Stimulated activated CD4-positive, alpha-beta T cell treated with anti-CD3 and anti-CD28 coated beads, Interleukin-1b, Interleukin-23, amount 100 ng/mL, for 1 hour (primary cell): Measurements from ENCODE around the gene KIFC3.
"Not testable (repeated sequence)": the region's sequence is repeated elsewhere in the genome, so short reads cannot be mapped to it uniquely, and the experiment has no call there.

Experiments used
- DNase-seq, 2 donors: peaks; one replicate each; pipeline ENCODE4 v3.0.0-alpha.2; 2020; ENCODE audit warnings: low read depth in 2 of 2

KIFC3 gene

DNA sequence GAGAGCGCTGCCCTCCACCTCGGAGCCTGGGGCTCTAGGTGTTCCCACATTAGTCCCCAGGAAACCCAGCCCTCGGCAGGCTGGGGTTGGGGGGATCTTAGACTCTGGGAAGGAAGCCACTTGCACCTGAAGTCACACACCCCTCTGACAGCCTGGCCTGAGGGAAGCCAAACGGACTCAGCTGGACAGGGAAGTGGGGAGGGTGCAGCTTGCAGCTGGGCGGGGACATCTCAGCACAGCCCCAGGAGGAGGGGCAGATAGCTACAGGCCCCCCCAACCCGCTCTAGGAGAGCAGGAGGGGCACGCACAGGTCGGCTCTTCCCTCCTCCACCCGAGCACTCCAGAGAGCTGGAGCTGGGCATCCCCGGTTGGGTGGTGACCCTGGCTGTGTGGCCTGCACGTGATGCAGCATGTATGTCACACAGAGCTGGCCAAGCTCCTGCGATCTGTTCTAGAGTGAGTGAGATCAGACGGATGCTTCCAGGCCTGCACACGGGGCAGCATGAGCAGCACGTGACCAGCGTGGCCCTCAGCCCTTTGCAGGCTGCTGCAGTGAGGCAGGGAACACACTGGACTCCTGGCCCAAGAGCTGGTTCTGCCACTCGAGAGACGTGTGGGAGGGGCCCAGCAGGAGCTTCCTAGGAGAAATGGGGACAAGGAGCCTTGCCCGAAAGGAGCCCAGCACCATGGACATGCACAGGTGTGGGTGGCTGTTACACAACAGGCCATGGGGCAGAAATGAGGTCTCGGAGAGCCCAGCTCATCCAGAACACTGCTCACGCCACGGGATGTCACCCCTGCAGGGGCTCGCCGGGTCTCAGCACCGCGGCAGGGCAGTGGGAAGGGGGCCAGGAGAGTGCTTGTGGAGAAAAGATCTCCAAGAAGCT lies 15.4 kb downstream of the KIFC3 start:
- DNase-seq = no peak

DNA sequence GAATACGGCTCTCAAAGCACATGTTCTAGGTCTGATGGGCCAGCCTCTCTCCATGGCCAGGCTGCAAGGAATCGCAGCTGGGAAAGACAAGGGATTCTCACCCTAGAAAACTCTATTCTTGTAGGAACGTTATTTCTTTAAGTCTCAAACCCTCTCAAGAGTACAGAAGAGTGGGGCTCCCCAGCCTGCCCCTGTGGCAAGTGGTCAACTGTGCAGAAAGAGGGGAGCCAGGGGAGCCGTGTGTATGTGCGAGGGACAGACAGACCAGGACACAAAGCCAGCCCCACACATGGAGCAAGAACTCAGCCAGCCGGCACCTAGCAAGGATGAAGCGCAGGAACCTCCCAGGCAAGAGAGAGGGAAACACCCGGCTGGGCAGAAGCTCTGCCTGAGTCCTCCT lies 16.4 kb downstream of the KIFC3 start:
- DNase-seq = no peak

DNA sequence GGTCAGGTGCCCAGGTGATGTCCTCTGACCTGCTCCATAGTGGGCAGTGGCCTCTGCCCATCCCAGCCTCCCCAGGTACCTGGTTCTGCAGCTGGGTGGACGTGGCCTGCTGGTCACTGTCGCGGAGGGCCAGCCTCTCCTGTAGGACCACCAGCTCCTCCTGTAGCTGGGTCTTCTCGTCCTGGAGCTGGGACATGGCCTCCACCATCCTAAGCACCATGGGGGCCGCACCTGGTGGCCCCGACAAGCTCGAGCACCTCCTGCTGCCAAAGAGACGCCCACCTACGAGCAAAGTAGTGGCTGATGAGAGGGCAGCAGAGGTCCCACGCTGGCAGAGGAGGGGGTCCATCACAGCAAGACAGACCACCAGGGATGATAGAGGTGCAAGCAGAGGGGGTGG lies 16.9 kb downstream of the KIFC3 start:
- DNase-seq = no peak

DNA sequence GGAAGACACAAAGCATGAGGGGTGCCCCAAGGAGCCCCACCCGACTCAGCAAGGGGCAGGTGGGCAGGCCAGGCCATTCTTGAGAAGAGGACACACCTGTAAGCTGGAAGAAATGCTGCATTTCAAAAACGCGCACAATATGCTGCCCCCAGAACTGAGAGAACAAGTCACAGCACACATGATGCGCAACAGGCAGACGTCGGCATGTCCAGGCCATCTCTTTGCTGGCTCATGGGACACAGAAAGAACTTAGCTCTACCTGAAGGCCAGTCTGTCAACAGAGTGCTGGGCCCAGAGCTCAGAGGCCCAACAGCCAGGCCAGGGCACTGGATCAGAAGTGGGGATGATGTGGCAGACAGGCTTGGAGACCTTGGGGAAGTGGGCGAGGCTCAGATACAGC lies 18.0 kb downstream of the KIFC3 start:
- DNase-seq = no peak

DNA sequence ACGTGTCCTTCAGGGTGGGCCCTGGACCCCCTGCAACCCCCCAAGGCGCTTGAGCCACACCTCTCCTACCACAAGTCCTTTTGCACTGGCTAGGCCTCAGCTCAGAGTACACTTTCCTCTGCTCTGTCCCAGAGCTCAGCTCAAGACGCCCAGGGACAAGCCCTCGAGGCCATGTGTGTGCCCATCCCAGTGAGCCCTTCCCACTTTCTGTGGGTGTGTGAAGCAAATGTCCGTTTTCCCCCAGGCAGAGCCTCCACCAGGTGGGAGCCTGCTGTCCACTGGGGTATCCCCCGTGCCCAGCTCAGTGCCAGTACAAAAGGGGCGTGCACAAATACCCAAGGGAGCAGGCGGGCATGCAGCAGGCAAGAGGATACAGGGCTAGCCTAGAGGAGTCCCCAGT lies 18.4 kb downstream of the KIFC3 start:
- no peak for DNase-seq

DNA sequence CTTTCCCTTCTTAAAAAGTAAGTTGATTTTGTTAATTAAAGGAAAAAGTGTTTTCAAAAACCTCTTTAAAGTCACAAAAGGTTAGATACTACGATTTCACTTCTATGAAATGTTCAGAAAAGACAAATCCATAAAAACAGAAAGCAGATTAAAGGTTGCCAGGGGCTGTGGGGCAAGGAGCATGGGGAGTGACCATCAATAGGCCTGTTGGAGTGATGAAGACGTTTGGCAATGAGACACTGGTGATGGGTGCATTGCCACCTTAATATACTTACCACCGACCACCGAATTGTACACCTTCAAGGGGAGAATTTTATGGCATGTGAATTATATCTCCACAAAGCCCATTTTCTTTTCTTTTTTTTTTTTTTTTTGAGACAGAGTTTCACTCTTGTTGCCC lies 19.2 kb downstream of the KIFC3 start:
- no peak for DNase-seq

DNA sequence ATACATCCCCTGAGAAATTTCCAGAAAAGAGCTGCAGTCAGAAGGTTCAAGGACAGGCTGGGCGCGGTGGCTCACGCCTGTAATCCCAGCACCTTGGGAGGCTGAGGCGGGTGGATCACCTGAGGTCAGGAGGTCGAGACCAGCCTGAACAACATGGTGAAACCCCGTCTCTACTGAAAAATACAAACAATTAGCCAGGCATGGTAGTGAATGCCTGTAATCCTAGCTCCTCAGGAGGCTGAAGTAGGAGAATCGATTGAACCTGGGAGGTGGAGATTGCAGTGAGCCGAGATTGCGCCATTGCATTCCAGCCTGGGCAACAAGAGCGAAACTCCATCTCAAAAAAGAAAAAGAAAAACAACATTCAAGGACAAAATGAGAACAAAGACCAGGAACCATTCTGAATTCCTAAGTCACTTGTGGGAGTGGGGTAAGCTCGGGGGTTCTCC lies 19.7 kb downstream of the KIFC3 start:
- not testable (repeated sequence) for DNase-seq

DNA sequence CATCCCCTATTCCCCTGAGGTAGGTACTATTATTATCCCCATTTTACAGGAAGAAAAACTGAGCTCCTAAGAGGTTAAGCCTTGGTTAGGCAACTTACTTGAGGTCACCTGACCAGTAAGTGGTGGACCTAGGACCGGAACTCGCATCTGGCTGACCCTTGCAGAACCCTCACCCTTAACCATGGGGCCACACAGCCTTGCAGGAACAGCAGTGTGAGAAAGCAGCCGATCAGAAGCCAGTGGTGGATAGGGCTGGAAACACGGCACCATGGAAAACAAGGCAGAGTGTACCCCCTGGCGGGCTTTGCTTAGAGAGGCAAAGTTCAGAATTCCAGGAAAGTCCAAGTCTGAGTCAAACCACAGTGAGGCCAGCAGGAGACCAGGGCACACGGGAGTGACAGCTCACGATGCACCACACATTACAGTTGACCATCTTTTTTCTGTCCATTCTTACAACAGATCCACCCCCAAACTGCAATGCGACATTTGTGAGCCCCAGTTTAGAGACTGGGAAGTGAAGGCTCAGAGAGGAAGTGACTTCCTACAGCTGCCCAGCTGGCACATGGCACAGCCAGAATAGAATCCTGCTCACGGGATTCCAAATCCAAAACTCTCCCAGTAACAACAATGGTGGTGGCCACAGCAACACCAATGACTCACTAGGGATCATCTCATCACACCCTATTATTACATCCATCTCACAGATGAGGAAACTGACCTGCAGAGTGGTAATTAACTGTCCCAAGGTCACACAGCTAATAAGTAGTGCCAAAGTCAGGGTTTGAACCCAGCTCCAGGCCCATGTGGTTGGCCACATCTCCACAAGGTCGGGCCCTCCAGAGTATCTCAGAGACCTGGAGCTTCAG lies 20.3 kb downstream of the KIFC3 start:
- DNase-seq = no peak

DNA sequence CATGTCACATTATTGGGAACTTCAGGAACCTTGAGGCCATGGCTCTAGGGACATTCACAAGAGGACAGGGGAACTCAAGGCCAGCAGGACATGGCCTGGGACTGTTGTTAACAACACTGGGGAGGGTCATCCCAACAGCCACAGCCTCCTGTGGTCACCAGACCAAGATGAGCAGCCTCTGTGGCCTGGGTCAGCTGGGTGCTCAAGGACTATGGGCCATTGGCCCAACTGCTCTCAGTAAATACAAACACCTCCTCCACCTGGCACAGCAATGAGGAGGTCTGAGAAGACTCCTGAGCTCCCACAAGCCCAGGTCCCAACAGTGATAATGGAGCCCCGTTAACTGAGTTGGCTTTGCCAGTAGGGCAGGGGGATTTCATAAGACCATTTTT lies 20.9 kb downstream of the KIFC3 start:
- DNase-seq = no peak

DNA sequence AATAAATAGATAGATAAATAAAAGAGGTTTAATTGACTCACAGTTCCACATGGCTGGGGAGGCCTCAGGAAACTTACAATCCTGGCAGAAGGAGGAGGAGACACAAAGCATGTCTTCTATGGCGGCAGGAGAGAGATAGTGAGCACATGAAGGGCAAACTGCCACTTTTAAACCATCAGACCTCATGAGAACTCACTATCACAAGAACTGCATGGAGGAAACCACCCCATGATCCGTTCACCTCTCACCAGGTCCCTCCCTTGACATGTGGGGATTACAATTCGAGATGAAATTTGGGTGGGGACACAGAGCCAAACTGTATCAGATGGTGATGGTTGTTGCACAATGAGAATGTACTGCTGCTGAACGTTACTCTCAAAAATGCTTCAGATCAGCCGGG lies 22.5 kb downstream of the KIFC3 start:
- not testable (repeated sequence) for DNase-seq

DNA sequence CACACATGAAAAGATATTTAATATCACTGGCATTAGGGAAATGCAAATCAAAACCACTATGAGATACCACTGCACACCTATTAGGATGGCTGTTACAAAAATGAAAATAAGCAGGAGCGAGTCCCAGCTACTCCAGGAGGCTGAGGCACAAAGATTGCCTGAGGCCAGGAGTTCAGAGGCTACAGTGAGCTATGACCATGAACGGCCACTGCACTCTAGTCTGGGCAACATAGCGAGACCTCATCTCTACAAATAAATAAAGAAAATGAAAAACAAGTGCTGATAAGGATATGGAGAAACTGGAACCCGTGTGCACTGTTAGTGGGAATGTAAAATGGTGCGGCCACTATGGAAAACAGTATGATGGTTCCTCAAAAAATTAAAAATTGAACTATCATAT lies 23.6 kb downstream of the KIFC3 start:
- no peak for DNase-seq

DNA sequence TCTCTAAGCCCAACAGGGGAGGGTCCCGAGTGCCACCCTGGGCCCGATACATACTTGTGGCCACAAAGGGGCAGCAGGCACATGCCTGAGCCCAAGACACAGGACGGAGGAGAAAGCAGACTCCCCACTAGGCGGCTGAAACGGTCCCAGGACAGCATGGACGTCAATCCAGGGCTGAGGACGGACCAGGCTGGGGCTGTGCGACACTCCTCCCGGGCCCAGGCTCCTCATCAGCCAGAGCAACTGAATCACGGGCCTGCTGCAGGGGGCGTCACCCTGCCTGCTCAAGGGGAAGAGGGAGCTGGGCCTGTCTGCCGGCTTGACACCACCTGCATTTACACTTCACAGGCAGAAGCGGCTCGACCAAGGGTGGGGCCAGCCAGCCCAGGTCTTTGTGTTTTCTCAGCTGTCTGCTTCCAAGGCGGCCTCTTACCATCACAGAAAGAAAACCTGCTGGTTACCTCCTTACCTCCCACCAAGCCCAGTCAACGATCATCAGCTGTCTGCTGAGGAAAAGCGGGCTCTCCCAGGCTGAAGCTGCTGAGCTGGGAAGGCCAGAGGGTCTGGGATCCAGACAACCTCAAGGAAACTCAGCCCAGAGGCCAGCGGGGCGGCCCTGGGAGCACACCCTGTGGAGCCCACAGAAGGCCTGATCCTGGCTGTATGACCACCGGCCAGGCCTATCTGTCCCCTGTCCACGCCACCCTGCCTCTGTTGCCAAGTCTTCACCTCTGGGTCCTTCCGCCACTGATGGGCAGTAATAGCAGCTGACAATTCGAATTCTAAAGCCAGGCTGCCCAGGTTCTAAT lies 26.4 kb downstream of the KIFC3 start:
- DNase-seq = no peak

DNA sequence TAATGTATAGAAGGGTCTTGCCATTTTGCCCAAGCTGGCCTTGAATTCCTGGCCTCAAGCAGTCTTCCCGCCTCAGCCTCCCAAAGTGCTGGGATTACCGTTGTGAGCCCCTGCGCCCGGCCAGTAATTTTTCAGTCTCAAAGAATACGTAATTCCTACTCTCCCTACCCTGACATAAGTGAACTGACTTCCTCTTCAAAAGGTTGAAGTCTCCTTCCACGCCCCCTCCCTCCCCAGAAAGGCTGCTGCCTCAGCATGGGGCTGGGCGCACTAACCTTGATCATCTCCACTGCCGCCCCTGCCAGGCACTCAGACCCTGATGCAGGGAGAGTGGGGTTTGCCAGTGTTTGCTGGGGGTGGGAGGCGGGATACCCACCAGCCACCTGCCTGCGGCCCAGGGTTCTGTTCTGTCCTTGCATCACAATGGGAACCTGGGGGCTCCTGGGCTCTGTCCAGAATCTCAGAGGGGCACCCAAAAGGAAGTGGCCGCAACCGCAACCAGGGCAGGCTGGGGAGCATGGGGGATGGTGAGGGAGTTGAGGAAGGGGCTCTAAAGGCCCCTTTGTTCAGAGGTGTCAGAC lies 27.5 kb downstream of the KIFC3 start:
- no peak for DNase-seq

DNA sequence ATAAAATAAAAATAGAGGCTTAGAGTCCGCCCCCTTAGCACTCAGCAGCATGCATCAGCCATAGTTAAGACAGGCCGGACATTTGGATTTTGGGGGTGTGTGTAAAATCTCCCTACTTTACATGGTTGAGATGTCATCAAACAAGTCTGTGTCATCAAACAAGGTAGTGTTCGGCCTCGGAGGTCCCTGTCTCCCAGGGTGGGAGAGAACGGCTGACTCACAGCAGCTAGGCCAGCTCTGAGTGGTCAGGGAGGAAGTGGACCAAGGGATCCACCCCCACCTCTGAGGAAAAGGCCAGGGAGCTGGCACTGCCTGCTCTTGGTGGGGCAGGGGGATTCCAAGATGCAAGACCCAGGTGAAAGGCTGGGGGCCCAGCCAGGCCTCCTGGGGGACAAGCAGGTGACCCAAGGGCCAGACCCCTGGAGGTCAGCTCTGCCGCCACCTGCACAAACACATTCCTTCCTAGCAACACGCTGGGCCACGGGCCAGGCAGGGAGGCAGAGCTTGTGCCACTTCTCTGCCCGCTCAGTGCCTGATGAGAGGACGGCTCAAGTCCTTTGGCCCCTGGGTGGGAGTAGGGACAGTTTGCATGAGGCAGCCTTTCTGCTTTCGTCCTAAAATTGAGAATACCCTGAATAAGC lies 28.5 kb downstream of the KIFC3 start:
- DNase-seq = no peak

DNA sequence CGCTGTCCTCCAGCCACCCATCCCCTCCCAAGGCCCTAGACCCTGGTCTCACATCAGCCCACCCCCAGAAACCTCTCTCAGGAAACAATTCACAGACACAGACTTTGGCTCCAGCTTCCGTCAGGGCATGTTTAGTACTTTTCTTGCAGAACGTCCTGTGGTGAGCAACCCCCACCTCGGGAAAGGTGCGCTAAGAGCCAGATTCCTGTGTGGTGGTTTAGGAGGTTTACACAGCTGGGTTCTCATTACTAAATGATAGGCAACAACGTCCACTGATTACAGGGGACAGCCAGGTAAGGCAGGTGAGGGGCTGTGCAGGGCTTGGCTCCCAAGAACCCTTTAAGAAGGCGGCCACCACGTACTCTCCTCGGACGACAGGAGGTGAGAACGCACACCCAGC lies 29.3 kb downstream of the KIFC3 start:
- DNase-seq = no peak

DNA sequence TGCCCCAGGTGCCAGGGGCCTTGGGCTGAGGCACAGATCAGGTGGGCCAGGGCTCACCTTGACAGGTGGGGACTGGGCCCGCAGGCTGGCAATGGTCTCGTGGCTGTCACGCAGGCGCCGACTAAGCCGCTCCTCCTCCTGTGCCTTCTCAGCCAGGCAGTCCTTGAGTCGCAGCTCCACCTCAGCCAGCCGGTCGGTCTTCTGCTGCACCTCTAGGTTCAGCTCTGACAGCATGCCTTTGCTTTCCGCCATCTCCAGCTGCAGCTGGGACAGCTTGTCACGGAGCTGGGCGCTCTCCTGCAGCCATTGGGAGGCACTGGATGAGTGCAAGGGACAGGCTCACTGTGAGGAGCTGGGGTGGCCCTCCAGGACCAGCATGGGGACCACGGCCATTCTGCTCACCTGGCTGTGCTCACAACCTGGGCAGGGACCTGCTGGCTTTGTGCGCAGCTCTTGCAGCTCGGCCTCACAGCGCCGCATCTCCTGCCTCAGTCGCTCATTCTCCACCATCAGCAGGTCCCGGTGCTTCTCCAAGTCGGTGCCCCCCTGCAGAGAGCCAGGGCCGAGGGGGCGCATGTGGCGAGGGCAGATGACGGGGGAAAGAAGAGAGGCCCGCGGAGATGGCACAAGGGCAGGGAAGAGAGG lies 31.0 kb downstream of the KIFC3 start:
- DNase-seq = no peak

DNA sequence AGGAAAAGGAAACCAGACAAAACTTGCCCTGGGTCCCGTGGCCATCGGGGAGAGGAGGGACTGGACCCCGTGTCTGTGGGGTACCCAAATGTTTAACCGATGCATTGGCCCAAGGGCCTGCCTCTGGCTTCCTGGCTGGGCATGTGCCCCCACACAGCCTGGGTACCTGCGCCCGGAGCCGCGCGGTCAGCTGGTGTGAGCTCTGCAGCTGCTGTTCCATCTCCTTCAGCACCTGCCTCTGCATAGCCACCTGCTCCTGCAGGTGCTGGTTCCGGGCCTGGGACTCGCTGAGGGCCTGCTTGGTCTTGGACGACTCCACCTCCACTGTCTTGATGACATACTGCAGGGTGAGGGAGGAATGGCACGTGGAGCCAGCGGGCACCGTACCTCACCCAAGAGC lies 31.9 kb downstream of the KIFC3 start:
- no peak for DNase-seq

DNA sequence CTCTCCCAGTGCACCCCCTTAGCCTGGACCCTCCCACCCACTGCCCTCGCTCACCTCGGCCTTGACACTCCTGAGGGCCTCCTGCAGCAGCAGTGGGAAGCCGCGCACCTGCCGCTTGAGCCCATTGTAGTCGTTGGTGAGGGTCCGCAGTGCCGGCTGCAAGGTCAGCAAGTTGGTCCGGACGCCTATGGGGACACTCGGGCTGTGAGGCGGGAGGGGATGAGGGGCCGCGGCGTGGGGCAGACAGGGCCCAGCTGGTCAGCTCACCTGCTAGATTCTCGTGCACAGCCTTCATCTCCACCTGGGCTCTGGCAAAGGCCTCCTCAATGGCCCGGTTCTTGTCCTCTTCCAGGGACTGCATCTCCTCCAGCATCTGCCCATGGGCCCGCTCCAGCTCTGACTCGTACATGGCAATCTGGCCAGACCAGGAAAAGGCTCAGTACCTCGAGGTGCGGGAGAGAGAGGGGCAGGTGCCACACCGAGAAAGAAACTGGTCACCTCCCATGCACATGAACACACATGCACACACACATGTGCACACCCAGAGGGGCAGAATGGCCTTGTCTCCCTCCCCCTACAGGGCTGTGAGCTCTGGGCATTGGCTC lies 32.6 kb downstream of the KIFC3 start:
- no peak for DNase-seq

DNA sequence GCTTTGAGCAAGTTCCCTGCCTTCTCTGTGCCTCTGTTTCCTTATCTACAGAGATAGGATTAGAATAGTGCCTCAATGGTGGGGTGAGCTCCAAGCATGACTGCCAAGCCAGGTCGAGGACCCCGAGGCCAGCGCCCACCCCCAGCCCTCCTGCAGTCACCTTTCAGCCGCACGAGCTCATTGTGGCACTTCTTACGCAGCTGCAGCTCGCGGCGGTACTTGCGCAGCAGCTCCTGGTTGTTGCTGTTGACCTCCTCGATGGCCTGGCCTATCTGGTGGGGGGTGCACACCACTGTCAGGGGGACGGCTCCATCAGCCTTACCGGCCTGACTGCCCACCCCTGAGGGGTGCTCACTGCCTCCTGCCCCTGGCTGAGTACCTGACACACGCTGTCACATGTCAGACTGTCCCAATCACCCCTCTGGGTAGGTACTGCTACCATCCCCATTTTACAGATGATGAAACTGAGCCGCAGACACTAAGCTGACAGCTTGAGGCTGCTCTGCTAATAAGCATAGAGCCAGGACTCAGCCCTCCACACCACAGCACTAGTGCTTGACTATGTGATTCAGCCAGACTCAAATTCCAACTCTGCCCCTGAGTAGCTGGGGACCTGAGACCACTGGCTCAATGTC lies 35.5 kb downstream of the KIFC3 start:
- DNase-seq = no peak
